CD4-positive, alpha-beta T cell treated with Interleukin-1 beta for 1 hour (primary cell): ENCODE data around the gene TRIP13.
A peak's percentile ranks its signal among the peaks of the same experiment; 100 is the strongest.
"Not testable (repeated sequence)": the region's sequence is repeated elsewhere in the genome, so short reads cannot be mapped to it uniquely, and the experiment has no call there.

Source experiments
- DNase-seq, 2 donors: peaks; one replicate each; pipeline ENCODE4 v3.0.0-alpha.2; 2020 to 2022

Gene TRIP13

DNA sequence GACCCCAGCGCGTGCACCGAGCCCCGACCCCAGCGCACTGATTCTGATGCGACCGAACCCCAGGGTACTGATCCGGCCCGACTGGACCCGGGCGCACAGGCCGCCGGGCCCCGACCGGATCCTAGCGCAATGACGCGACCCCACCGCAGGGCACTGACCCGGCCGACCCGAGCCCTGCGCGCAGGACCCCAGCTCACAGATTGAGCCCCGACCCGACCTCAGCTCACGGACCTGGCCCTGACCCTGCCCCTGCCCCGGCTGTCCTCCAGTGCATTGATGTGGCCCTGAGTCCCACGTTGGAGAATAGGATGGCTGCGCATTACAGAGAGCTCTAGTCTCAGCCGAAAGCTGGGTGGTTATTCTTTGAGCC is 438 bp downstream of the TRIP13 start:
- DNase-seq, result no peak

DNA sequence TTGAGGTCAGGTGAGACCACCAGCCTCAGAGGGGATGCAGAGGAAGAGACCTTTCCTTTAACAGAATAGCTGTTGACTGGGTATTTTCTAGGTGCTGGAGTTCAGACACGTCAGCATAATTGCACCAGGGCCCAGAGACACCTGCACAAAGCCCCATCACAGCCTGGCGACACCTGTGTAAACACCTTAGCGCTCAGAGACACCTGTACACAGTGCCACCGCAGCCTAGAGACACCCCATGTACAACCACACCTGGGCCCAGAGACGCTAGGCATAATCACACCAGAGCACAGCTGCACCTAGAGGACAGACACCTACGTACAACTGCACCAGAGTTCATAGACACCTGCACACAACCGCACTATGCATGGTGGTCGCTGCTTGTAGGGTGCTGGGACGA is 1.0 kb downstream of the TRIP13 start:
- no peak for DNase-seq

DNA sequence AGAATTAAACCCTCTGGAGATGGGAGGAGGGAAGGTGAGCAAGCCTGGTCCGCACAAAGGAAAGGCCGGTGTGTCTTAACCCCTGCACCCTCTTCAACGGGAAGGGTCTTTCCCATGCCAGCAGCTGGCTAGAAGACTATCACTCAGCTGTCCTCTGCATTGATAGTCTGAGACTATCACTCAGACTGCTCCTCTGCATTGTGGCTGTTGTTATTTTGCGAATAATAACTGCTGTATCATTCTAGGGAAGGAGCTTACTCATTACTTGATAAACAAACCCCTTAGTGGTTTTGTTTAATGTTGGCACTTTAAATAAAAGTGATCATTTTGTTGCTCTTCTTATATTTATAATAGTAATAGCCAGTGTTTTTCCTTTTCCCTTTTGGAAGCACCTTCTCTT is 8.1 kb downstream of the TRIP13 start:
- DNase-seq, result no peak

DNA sequence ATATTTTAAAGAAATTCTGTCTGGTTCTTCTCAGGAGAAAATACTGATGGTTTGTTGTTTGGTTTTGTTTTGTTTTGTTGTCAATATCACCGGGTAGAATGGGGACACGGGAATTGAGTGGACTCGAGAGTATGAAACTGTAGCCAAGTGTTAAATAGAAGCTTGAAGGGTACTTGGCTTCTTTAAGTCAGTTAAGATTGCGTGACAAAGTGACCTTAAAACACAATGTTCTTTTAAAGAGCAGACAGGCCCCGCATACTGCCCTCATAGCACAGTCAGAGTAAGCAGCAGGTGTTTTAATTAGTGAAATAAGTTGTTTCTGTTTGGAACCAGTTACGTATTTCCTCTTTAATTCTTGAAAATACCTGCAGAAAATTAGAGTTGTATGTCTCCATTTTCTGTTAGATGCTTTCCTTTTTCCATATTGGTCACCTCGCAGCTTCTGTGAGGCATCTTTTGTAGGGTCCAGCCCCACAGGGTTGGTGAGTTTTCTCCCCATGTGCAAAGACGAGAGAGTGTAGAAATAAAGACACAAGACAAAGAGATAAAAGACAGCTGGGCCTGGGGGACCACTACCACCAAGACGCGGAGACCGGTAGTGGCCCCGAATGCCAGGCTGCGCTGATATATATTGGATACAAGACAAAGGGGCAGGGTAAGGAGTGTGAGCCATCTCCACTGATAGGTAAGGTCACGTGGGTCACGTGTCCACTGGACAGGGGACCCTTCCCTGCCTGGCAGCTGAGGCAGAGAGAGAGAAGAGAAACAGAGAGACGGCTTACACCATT is 9.6 kb downstream of the TRIP13 start:
- no peak for DNase-seq

DNA sequence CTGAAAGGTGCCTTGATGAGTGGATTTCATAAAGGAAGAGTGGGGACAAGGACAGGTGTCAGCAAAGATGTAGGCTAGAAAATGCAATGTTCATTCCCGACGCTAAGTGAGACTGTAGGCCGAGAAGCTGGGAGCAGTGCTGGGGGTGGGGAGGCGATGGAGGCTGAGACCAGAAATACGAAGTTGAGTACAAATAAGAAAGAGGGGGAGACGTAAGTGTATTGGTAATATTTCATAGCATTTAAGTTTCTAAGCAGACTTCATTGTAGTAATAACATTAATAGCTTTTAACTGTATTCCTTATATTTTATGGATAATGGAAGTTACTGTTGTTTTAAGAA is 11.0 kb downstream of the TRIP13 start:
- DNase-seq, result no peak

DNA sequence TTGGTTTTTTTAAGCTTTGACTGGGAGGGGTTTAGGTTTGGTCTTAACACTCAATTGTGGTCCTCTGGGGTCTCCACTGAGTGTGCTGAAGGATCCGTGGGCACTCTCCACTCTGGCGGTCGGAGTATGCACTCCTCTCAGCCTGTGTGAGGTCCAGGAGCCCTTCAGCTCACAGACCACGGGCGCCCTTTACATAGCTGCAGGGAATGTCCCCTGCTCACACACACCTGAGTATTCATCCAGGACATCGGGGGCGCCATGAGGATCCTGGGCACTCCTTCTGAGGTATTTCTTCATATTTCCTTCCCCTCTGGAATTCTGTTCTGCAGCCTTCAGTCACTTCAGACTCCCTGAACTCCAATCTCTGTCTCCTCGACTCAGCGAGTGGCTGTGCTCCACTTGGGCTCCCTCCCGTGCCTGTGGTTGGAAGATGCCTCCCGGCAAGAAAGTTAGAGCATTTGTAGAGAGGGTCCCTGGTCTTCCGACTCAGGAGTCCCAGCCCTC is 12.5 kb downstream of the TRIP13 start:
- no peak for DNase-seq

DNA sequence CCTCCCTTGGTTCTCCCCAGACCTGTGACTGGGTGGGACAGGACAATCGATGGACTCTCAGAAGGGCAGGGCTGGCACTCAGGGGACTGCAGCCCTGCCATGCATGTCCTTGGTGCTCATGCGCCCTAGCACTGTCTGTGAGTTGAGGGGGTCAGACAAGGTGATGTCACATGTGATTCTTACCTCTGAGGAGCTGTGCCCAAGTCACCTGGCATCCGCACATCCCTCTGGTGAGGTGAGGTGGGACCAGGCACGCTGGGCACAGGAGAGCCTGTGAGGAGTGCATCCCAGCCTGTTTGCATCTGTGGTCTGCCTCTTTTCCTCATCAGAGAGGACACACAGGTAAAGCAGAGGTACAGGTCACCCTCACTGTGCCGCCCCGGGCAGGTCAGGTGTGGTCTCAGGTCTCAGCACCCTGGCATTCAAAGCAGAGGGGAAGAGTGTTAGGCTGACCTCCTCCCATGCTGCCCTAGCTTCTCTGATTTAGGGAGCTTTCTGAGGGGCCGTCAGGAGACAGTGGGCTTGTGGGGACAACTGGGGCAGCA is 14.8 kb downstream of the TRIP13 start:
- no peak for DNase-seq

DNA sequence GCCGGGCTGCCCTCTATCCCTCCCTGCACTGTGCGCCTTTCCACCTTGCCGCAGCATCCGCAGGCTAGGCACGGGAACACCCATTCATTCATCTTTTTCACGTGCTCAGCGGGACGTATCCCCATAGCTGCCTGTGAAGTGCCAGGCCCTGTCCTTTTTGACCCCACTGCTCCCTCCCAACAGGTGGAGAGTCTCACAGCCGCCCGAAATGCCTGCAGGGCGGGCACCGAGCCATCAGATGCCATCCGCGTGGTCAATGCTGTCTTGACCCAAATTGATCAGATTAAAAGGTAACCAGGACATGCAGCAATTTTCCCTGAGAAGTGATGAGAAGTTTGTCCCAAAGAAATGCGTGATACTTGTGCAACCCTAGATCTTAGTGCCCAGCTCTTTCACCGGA is 15.5 kb downstream of the TRIP13 start:
- no peak for DNase-seq

DNA sequence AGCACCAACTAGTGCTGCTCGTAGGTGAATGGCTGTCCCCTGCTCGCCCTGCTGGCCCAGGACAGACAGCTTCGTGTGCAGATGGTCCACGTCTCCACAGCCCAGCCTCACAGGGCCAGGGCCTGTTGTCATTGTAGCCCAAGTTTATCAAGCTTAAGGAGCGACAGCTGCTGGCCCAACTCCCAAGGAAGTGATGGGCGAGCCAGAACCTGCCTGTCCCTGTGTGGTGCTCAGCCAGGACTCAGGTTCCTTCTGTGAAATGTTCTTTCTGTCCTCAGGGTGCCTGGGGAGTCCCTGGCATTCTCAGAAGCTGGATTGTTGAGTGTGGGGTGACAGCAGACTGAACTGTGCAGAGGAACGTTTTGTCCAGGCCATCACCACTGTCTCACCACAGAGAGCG is 16.4 kb downstream of the TRIP13 start:
- DNase-seq, result no peak

DNA sequence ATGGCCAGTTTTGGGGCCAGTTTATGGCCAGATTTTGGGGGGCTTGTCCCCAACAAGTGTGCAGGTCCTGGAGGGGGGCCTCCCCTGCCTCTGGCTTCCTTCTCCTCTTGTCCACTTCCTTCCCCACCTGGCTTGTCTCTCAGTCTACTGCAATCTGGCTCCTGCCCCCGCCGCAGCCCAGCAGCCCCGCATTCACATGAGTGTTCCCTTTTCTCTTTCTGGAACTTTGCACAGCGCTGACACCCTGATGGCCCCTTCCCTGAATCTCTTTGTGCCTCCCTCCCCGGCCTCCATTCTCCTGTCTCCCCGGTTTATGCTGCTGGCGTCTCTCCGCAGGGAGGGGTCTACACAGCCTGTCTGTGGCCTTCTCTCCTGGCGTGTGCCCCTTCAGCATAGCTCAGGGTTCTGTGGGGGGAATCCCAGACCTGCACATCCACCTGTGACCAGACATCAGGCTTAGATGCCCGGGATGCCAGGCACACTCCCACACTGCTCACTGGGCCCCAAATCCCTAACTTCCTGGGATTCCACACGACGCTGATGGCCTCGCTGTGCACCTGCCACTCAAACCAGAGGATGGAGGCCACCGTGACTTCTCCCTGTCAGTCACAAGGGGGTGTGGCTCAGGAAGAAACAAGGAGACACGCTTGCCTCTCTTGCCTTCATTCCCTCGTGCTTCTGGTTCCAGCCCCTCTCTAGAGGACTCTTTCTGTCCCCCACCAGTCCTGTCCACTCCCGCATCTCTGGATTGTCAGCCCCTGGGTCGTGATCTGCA is 17.5 kb downstream of the TRIP13 start:
- no peak for DNase-seq

DNA sequence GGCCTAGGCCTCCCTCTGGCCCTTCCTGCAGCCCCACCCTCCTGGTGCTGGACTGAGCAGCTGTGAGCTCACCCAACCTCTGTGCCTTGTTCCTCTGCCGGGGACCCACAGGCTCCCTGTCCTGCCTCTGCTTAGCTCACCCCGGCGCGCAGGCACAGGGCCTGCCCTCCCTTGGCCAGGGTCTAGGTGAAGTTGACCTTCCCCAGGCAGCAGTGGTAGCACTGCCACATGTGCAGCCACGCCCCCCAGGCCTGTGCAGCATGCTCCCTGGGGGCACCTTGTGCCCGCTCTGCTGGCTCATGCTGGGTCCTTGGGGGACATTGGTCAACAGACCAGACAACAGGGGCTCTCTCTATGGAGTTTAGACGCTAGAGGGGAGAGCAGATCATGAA is 18.1 kb downstream of the TRIP13 start:
- DNase-seq, result no peak

DNA sequence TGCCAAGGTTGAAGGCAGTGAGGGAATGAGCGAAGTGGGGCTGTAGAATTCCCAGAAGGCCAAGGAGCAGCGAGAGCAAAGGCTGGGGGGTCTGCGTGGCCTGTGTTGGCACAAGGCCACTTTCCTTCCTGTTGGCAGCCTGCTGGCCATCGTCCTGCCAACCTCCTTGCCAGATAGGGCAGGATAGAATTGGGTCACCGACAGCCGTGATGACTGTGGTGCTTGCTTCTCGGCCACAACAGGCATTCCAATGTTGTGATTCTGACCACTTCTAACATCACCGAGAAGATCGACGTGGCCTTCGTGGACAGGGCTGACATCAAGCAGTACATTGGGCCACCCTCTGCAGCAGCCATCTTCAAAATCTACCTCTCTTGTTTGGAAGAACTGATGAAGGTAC is 18.9 kb downstream of the TRIP13 start:
- no peak for DNase-seq

DNA sequence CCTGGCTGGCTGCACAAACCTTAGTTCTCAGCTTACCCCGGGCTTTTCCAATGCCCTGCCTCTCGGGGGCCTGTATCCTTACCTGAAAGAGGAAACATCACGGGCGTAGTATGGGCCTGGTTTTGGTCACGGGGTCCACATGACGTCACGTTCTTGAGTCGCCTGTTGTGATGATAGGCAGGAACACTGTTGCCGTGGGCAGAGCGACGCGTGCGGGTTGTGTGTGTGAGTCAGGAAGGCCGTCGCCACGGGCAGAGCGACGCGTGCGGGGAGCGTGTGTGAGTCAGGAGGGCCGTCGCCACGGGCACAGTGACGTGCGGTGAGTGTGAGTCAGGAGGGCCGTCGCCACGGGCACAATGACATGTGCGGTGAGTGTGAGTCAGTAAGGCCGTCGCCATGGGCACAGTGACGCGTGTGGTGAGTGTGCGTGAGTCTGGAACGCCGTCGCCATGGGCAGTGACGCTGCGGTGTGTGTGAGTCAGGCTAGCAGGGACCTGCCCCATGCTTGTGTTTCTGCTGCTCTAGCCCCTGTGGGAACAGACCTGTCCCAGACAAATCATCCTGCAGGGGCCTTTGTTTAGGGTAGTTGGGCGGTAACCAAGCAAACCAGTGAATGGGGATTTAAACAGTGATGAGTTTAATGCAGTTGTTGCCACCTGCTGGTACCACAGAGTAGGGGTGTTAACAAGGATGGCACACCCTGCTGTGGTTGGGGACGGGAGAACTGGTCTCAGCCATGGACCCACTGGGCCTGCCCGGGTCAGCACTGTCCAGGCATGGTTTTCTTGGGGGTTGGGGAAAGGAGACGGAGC is 19.8 kb downstream of the TRIP13 start:
- DNase-seq, result peak; percentile 75 to 79

DNA sequence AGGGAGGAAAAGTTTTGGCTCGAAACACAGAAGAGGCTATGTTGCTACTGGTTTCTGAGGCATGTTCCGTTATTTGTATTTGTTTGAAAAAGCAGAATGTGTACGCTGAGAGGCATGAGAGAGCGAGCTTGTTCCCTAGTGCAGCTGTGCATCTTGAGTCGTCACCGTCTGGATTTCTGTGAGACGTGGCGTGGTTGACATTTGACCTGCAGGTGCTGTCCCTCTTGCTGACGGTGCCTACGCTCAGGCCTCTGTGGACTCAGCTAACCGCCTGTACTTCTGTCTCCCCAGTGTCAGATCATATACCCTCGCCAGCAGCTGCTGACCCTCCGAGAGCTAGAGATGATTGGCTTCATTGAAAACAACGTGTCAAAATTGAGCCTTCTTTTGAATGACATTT is 21.5 kb downstream of the TRIP13 start:
- no peak for DNase-seq

DNA sequence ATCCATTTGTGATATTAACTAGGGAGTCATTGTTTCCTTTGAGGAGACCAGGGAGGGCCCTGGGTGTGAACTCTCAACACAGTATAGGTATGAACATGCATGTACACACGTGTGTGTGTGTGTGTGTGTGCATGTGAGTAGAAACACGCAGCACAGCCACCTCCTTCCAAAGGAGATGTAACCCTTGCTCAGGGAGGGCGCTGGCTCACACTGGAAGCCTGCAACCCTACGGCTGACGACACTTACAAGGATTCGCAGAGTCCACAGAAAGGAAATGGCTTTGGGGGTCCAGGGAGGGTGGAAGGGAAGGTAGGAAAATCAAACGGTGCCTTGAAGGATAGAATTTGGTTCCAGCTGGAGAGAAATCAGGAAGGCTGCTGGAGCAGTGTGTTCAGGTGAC is 21.9 kb downstream of the TRIP13 start:
- no peak for DNase-seq

DNA sequence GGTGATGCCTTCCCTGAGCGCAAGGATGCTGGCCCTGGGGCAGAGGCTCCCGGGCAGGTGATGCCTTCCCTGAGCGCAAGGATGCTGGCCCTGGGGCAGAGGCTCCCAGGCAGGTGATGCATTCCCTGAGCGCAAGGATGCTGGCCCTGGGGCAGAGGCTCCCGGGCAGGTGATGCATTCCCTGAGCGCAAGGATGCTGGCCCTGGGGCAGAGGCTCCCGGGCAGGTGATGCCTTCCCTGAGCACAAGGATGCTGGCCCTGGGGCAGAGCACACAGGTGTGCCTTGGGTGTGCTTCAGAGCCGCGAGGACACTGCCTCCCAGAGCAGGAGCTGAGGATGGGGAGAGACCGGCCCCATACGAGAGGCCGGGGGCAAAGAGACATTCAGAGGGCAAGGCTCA is 22.7 kb downstream of the TRIP13 start:
- not testable (repeated sequence) for DNase-seq

DNA sequence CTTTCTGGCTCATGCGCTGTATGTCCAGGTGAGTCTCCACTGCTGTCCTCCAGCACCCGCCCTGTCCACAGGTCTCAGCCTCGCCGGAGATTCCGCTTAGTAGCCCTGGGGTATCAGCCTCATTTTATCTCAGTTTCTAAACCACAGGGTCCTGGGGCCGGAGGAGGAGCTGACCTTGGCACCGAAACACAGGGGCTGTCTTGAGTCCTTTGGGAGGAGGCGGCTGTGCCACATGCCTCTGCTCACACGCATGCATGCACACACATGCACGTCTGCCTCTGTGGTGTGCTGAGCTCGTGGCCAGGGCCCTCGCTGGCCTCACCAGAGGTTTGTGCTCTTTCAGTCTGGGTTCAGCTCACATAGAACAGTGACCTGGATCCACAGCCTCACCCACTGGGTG is 23.3 kb downstream of the TRIP13 start:
- DNase-seq, result no peak

DNA sequence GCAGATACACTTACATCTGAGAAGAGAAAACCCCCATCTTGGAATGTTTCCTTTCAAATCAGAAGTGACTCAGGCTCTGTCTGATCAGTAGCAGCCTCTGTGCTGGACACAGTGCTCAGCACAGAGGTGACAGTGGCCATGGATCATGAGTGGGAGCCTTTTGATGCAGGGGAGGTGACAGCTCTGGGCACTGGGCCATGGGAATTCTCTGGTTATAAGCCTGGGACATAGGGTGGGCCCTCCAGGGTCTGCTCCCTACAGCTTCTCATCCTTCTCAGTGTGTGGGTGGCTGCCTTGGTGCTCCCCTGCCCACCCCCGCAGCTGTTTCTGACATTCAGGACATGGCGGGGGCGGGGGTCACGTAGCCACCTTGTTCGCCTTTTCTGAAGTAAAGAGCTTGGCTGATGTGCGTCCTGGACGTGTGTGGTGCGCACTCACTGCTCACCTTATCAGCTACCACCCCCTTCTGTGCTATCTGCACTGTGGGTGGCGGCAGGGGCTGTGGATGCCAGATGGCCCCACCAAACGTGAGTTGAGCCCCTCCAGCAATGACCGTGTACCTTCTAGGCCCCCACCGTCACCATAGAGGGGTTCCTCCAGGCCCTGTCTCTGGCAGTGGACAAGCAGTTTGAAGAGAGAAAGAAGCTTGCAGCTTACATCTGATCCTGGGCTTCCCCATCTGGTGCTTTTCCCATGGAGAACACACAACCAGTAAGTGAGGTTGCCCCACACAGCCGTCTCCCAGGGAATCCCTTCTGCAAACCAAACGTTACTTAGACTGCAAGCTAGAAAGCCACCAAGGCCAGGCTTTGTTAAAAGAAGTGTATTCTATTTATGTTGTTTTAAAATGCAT is 24.0 kb downstream of the TRIP13 start:
- DNase-seq, result no peak

DNA sequence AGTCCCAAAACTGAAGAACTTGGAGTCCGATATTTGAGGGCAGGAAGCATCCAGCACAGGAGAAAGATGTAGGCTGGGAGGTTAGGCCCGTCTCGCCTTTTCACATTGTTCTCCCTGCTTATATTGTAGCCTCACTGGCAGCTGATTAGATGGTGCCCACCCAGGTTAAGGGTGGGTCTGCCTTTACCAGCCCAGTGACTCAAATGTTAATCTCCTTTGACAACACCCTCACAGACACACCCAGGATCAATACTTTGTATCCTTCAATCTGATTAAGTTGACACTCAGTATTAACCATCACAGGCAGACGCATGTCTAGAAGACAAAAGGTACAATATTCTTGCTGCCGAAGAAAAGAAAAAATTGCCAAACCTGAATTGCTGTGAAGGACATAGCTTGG is 26.0 kb downstream of the TRIP13 start:
- DNase-seq, result not testable (repeated sequence)

DNA sequence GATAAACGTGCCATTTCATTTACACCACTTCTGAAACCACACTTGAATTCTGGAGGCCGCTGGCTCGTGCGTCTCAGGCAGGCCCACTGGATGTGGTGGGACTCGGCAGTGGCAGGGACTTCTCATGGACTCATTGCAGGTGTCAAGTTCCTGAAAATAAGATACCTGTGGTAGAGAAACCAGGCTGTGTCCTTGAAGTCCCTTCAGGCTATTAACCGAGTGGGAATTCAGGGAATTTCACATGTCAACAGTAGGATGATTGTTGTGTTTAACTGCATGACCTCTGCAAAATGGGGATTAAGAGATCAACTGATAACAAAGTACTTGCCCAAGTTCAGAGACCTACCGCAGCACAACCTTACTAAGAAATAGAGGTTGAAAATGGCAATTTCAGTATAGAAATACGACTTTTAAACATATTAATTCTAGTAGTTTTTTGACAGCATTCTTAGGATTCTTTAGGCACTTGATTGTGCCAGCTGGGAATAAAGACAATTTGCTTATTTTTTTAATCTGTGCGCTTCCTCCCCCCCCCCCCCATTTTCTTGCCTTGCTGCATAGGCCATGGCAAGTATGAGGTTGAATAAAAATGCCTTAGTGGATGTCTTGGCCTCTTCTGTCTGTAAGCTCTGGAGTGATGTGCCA is 26.8 kb downstream of the TRIP13 start:
- DNase-seq, result no peak

DNA sequence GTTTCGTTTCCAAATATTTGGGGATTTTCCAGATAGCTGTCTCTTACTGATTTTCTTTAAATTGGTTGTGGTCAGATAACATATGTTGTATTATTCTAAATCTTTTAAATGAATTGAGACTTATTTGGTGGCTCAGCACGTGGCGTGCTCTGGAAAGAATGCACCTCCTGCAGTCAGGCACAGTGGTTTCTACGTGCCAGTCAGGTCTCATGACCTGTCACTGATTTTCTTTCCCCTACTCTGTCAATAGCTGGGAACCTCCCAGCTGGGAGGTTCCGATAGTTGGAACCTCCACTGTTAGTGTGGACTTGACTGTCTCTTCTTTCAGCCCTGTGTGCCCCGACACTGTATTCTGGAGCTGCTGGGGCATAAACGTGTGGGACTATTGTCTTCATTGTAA is 27.6 kb downstream of the TRIP13 start:
- no peak for DNase-seq
